HT-29 (cell line): ENCODE results near the gene GATA2. TPM values are rescaled to one million over a fixed set of nuclear protein-coding genes. Genes with fewer than 3 reads are reported as not detected.

Source experiments
- DNase-seq: peaks from one replicate; pipeline ENCODE4 v3.0.0-alpha.2; 2015; ENCODE audit warnings: low spot score
- total RNA-seq: library from RNA; depleted of rRNA; stranded (reverse); fragments of >200 nt; shearing (Covaris generic); gene quantifications from 2 replicates; pipeline ENCODE4 v1.2.3, GENCODE V29; 2014

GATA2 gene
- total RNA-seq, 1 experiment from 2014 or later, result 123 TPM

DNA sequence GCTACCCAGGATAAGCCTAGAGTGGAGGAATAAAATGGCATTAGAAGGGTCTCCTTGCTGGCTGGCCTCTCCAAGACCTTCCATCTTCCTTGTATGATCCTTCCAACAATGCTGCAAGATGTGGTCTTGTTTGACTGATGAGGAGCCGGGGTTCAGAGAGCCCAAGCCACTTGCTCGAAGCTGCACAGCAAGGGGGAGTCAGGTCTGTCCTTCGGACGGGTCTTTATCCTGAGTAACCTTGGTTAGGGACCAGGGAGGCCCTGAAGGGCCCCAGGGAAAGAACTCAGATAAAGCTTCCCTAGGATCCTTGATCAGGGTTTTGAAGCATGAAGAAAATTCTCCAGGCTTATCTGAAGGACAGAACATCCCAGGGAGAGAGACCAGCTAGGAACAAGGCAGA lies 19.3 kb downstream of the GATA2 start:
- DNase-seq, result no peak

DNA sequence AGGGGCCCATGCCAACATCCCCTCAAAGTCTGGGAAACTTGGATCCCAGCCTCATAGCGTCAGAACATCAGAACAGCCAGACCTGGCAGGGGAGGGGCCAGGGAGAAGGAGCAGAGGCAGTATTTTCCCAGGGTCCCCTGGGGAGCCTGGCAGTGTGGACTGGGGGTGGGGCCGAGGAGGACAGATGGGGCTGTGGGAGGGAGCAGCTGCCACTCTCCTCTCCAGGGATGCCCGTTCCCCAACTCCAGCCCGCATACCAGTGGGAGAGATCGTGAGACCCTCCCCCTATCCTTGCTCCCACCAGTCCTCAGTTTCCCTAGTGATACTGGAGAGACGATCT lies 19.9 kb downstream of the GATA2 start:
- no peak for DNase-seq

GRCh38 chr3:128472449-128473179 lies 20.4 kb downstream of the GATA2 start:
- no peak for DNase-seq

DNA sequence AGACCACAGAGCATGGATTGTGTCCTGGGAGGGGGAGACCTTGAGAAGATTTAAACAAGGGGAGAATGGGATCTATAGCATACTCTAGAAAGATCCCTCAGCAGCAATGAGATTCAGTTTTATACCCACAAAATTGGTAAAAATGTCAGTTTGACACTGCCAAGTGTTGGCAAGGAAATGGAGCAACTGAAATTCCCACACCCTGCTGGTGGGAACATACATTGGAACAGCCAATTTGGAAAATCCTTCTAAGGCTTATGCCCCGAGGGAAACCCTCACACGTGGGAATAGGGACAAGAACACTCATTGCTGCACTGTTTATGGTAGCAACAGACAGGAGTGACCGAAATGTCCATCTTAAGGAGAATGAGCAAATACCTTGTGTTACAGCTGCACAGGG lies 21.3 kb downstream of the GATA2 start:
- DNase-seq, result no peak

GRCh38 chr3:128471110-128471509 lies 21.9 kb downstream of the GATA2 start:
- no peak for DNase-seq

DNA sequence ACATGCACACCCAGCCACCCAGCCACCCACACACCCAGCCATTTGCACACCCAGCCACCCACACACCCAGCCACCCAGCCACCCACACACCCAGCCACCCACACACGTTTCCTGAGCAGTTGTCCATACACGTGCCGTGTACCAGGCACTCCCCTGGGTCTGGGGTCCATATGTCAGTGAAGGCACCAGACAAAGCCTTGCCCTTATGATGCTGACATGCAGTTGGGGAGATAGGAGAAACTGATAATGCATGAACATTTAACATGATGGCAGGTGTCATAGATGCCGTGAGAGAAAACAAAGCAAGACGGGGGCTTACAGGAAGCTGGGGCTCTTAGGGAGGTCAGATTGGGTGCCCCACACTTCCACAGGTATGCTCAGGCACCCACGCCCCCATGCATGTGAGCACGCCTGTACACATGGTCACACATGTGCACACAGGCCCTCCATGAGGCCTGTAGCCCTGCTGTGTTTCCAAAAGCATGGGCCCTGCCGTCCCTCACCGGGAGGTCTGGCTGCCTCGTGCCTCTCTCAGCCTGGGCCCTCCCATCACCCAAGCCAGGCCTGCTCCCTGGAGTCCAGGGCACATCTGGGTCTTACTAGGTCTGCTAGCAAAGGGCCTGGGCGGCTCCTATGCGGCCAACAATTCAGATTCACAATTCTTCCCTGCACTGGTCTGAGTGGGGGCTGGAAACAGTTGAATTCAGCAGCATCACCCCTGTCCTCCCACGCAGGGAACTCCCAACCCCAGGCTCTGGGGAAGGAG lies 22.7 kb downstream of the GATA2 start:
- no peak for DNase-seq

GRCh38 chr3:128469556-128469955 lies 23.4 kb downstream of the GATA2 start:
- DNase-seq, result no peak

- DNase-seq, result no peak
Measured at GRCh38 chr3:128468791-128469527, 24.0 kb downstream of the GATA2 start.

DNA sequence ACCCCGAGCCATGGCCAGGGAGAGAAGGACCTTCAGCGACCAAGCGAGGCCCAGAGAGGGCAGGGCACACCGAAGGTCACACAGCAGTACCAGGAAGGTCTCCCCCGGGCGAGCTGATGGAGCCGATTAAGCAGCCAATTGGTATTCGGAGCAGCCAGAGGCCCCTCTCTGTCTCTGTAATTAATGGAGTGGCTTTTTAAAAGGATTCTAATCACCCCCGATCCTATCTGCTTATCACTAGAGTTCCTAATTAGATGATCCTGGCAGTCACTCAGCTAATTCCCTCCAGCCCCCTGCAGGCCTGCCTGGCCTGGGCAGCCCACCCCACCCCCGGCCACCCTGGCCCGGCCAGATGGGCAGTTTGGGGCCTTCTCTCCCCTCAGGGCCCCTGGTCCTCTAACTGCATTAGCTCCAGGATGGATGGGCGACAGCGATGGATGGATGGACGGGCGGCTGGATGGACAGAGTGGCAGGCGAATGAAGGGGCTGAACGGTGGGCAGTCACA lies 24.7 kb downstream of the GATA2 start:
- no peak for DNase-seq

- no peak for DNase-seq
Measured at GRCh38 chr3:128466840-128467541, 26.0 kb downstream of the GATA2 start, which contains the start of gene DNAJB8. TSS of gene DNAJB8 (minus strand) at chr3:128466890. CDS start at chr3:128463245, 3,645 bp downstream.

DNA sequence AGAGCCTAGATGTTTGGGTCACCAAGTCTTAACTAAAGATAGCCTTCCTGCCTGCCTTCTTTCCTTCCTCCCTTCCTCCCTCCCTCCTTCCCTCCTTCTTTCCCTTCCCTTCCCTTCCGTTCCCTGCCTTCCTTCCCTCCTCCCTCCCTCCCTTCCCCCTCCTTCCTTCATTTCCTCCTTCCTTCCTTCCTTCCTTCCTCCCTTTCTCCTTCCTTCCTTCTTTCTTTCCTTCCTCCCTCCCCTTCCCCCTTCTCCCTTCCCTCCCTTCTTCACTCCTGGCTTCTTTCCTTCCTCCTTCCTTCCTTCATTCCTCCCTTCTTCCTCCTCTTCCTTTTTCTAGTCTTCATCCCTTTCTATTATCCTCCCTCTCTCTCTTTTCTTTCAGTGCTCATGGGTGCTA lies 28.3 kb downstream of the GATA2 start:
- no peak for DNase-seq

GRCh38 chr3:128464188-128464587 lies 28.8 kb downstream of the GATA2 start:
- no peak for DNase-seq

DNA sequence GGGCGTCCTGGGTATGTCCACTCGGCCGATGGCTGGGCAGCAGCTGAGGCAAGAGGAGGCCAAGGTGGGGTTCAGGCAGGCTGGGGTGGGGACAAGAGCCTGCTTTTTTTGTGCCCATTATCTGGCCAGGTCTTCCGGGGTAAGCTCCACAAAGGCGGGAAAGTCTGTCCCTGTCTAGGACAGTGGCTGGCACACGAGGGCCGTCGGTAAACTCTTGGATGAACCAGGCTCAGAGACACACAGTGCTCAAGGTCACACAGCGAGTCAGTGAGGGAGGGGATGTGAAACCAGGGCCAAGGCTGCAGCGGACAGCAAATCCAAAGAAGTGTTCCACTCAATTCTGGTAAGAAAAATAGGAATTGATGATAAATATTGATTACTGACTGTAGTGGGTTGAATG lies 29.2 kb downstream of the GATA2 start:
- no peak for DNase-seq

DNA sequence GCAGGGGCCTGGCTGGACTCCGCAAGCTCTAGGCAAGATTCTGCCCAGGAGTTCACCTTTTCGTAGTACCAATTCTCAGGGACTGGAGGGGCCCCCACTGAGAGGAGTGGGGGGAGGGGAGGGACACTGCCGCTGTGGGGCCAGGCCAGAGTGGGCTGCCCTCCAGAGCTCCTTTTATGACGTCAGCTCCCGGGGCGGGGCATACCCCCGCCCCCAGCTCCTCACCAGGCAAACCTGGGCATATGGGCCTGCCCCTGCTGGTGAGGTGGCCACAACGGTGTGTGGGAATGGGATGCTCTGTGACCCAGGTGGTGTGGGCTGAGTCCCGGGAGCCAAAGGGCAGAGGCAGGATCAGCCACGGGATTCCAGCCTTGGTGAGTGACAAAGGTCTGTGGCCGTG lies 29.6 kb downstream of the GATA2 start:
- DNase-seq, result no peak

DNA sequence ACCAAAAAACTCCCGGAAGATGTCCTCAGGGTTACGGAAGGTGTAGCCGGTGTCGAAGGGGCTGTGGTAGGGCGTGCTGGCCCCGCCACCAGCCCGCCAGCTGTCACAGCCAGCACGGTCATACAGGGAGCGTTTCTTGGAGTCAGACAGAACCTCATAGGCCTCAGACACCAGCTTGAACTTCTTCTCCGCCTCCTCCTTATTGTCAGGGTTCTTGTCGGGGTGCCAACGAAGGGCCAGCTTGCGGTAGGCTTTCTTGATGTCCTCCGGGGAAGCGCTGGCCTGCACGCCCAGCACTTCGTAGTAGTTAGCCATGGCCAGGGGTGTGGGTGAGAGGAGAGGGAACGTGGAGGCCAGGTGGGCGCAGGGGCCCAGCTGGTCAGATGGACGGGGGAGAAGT lies 30.1 kb downstream of the GATA2 start:
- no peak for DNase-seq

GRCh38 chr3:128462341-128462910 lies 30.6 kb downstream of the GATA2 start:
- DNase-seq, result no peak

DNA sequence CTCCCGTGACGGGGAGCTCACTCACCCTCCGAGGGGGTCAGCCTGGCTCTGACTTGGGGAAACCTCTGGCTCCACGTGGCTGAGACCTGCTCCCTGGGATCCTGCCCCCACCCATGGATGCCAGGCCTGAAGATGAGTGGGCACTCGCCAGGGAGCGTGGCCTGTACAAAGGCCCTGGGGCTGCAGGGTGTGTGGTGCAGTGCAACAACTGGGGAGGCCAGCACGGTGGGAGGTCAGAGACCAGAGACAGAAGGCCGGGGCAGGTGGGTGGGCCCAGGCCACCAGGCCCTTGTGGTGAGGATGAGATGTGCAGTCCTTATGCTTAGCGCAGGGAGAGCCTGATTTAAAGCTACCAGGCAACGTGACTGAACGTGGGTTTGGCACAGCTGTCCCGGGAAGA lies 31.3 kb downstream of the GATA2 start:
- no peak for DNase-seq

DNA sequence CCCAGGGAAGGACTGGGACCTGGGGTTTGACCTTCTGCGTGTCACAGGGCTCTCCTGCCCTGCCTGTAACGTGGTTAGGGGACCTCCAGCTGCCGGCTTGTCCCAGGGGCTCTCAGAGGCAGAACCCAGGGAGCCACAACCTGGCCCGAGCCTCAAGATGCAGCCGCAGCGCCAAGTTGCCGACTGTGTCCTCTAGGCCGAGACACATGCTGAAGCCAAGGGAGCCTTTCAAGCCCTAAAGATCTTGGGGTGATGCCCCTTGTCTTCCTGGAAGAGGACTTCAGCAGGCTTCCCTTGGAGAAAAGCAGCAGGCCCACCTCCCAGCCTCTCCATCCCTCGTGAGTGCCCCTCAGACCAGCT lies 33.6 kb downstream of the GATA2 start:
- no peak for DNase-seq

DNA sequence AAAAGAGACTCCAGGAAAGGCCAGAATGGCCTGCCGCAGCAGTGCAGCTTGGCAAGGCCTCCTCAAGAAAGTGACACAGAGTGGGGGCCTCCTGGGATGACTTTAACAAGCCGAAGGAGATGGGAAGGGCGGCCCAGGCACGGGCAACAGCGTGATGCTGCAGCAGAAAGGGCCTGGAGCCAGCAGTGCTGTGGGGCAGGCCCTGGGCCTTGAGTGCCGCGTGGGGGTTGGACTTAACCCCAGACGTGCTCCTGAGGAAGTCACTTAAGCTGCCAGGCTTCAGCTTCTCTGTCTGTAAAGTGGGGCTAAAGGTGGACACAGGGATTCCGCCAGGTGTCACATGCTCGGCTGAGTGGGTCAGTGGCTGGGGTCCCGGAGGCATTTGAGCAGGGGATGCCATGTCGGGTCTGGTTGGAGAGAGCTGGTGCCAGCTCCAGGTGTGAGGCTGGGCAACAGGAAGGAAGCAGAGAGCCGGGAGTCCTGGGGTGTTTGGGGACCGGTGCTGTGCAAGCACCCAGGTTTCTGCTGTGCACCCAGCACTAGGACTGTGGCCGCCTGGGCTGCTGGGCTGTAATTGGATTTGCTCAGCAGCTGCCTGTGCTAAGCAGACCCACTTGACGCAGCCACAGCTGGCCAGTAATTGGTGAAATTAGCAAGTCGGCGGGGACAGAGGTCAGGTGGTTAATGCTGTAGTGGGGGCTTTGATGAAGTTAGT lies 34.1 kb downstream of the GATA2 start:
- DNase-seq, result no peak

- no peak for DNase-seq
Measured at GRCh38 chr3:128457937-128458336, 35.1 kb downstream of the GATA2 start.
